Hepatocyte (in vitro differentiated cells): ENCODE data around the gene S100A5. TPM values are rescaled to one million over a fixed set of nuclear protein-coding genes. Genes with fewer than 3 reads are reported as not detected.
"Not testable (repeated sequence)": the region's sequence is repeated elsewhere in the genome, so short reads cannot be mapped to it uniquely, and the experiment has no call there.

ENCODE experiments used
- DNase-seq: peaks from one replicate; pipeline ENCODE4 v3.0.0-alpha.2; 2016; ENCODE audit warnings: low spot score
- H2AFZ ChIP-seq: fragments of 200-600 bp; sonication (generic); 2 replicates; pipeline ENCODE4 v1.6.0; 2016; ENCODE audit warnings: antibody characterized with exemption, mild to moderate bottlenecking
- H3K27ac ChIP-seq: fragments of 200-600 bp; sonication (generic); 2 replicates; pipeline ENCODE4 v1.5.1; 2016; ENCODE audit warnings: mild to moderate bottlenecking
- H3K27me3 ChIP-seq: fragments of 200-600 bp; sonication (generic); 2 replicates; pipeline ENCODE4 v1.6.1; 2016
- H3K36me3 ChIP-seq: fragments of 200-600 bp; sonication (generic); replicated peaks from 2 replicates; pipeline ENCODE4 v1.5.1; 2016; ENCODE audit warnings: low read depth; ENCODE audit not compliant: insufficient read depth
- H3K4me1 ChIP-seq: fragments of 200-600 bp; sonication (generic); 2 replicates; pipeline ENCODE4 v1.5.1; 2016; ENCODE audit warnings: mild to moderate bottlenecking, moderate library complexity; ENCODE audit not compliant: insufficient read depth
- H3K4me2 ChIP-seq: fragments of 200-600 bp; sonication (generic); 2 replicates; pipeline ENCODE4 v1.6.0; 2016
- H3K4me3 ChIP-seq: fragments of 200-600 bp; sonication (generic); 2 replicates; pipeline ENCODE4 v1.5.1; 2016; ENCODE audit warnings: mild to moderate bottlenecking
- H3K79me2 ChIP-seq: fragments of 200-600 bp; sonication (generic); 2 replicates; pipeline ENCODE4 v1.6.0; 2017; ENCODE audit warnings: mild to moderate bottlenecking
- H3K9me2 ChIP-seq: fragments of 200-600 bp; sonication (generic); replicated peaks from 2 replicates; pipeline ENCODE4 v1.6.0; 2017; ENCODE audit warnings: mild to moderate bottlenecking; ENCODE audit not compliant: insufficient read depth
- H3K9me3 ChIP-seq: fragments of 200-600 bp; sonication (generic); 2 replicates; pipeline ENCODE4 v1.5.1; 2016; ENCODE audit warnings: low read depth, mild to moderate bottlenecking
- H4K20me1 ChIP-seq: fragments of 200-600 bp; sonication (generic); 2 replicates; pipeline ENCODE4 v1.6.0; 2016; ENCODE audit warnings: mild to moderate bottlenecking; ENCODE audit not compliant: insufficient read depth, poor library complexity, severe bottlenecking
- CTCF ChIP-seq: fragments of 200-600 bp; sonication (generic); IDR thresholded peaks from 2 replicates; pipeline ENCODE4 v1.5.1; 2016; ENCODE audit warnings: antibody characterized with exemption, mild to moderate bottlenecking; ENCODE audit not compliant: poor library complexity
- EZH2 ChIP-seq: fragments of 200-600 bp; sonication (generic); IDR thresholded peaks from 2 replicates; pipeline ENCODE4 v1.6.1; 2016; ENCODE audit warnings: antibody characterized with exemption, mild to moderate bottlenecking, borderline replicate concordance
- EZH2phosphoT487 ChIP-seq: fragments of 200-600 bp; sonication (generic); IDR thresholded peaks from one replicate; pipeline ENCODE4 v1.6.1; 2018; ENCODE audit warnings: antibody characterized with exemption, mild to moderate bottlenecking, low read depth, moderate library complexity; ENCODE audit not compliant: unreplicated experiment, severe bottlenecking
- WGBS: methylation state at CpG from one replicate; pipeline ENCODE4 v1.1.6; 2016; ENCODE audit warnings: low lambda C conversion rate; ENCODE audit errors: missing lambda C conversion rate; 5-methylcytosine and 5-hydroxymethylcytosine counted together
- polyA plus RNA-seq: library from polyadenylated mRNA; unstranded; fragments of >200 nt; fragmentation: Nextera tagmentation; extraction: Ambion mirVana; gene quantifications from 2 replicates; pipeline ENCODE4 v1.2.1, GENCODE V29; 2016
- total RNA-seq: library from RNA; depleted of rRNA; stranded (reverse); fragments of >200 nt; gene quantifications from 2 replicates; pipeline ENCODE4 v1.2.3, GENCODE V29; 2014

The S100A5 gene
- total and polyA plus RNA-seq, 2 experiments from 2014 or later = 0.54 TPM; not detected in 1

- WGBS = 80% methylated on average over 3 of the region's 3 CpGs
- Histone ChIP-seq H3K27me3 (no peaks in the 10 kb centered on the region), H4K20me1 (no peaks in the 10 kb centered on the region), H3K4me1 (no peaks in the 10 kb centered on the region), H2AFZ (no peak overlapping the region), H3K79me2 (no peaks in the 10 kb centered on the region), H3K9me3 (no peaks in the 10 kb centered on the region), H3K27ac (no peak overlapping the region), H3K4me3 (no peak overlapping the region), H3K36me3 (no peaks in the 10 kb centered on the region), H3K9me2 (no peaks in the 10 kb centered on the region), H3K4me2 (no peak overlapping the region)
- no peak for DNase-seq
- TF ChIP-seq EZH2 = no peak
- no peak for TF ChIP-seq EZH2phosphoT487
- TF ChIP-seq CTCF = no peak
Observed at GRCh38 chr1:153578936-153579335, 38.2 kb upstream of the S100A5 start.

- no peak overlapping the region for H3K27ac ChIP-seq
- no peak overlapping the region for H3K4me2 ChIP-seq
- no peak overlapping the region for H3K4me3 ChIP-seq
- H2AFZ ChIP-seq = no peak overlapping the region
- no peak for DNase-seq
- H4K20me1 ChIP-seq = no peaks in the 10 kb centered on the region
- no peaks in the 10 kb centered on the region for H3K9me3 ChIP-seq
- no peaks in the 10 kb centered on the region for H3K27me3 ChIP-seq
- no peaks in the 10 kb centered on the region for H3K79me2 ChIP-seq
- no peaks in the 10 kb centered on the region for H3K9me2 ChIP-seq
- TF ChIP-seq EZH2phosphoT487 = no peak
- TF ChIP-seq EZH2 = no peak
- H3K36me3 ChIP-seq = no peaks in the 10 kb centered on the region
- no peaks in the 10 kb centered on the region for H3K4me1 ChIP-seq
Observed at GRCh38 chr1:153578490-153578889, 37.8 kb upstream of the S100A5 start.

- no peaks in the 10 kb centered on the region for H3K4me1 ChIP-seq
- DNase-seq = no peak
- H2AFZ ChIP-seq = no peak overlapping the region
- TF ChIP-seq CTCF = no peak
- no peak for TF ChIP-seq EZH2phosphoT487
- no peak for TF ChIP-seq EZH2
- H3K27me3 ChIP-seq = no peaks in the 10 kb centered on the region
- H3K79me2 ChIP-seq = no peaks in the 10 kb centered on the region
- no peaks in the 10 kb centered on the region for H4K20me1 ChIP-seq
- H3K4me3 ChIP-seq = no peak overlapping the region
- no peaks in the 10 kb centered on the region for H3K9me2 ChIP-seq
- H3K4me2 ChIP-seq = no peak overlapping the region
- 73% methylated on average over 9 of the region's 9 CpGs for WGBS
- no peaks in the 10 kb centered on the region for H3K36me3 ChIP-seq
- H3K27ac ChIP-seq = no peak overlapping the region
- H3K9me3 ChIP-seq = no peaks in the 10 kb centered on the region
Observed at GRCh38 chr1:153577624-153578051, 36.9 kb upstream of the S100A5 start.

- H3K36me3 ChIP-seq = no peaks in the 10 kb centered on the region
- no peak overlapping the region for H3K4me3 ChIP-seq
- no peak for DNase-seq
- no peaks in the 10 kb centered on the region for H3K4me1 ChIP-seq
- H3K4me2 ChIP-seq = no peak overlapping the region
- H3K79me2 ChIP-seq = no peaks in the 10 kb centered on the region
- H3K9me3 ChIP-seq = no peaks in the 10 kb centered on the region
- no peaks in the 10 kb centered on the region for H3K27me3 ChIP-seq
- H3K9me2 ChIP-seq = no peaks in the 10 kb centered on the region
- no peak for TF ChIP-seq EZH2
- TF ChIP-seq CTCF = no peak
- TF ChIP-seq EZH2phosphoT487 = no peak
- H4K20me1 ChIP-seq = no peaks in the 10 kb centered on the region
- H3K27ac ChIP-seq = no peak overlapping the region
- 76% methylated on average over 4 of the region's 4 CpGs for WGBS
- no peak overlapping the region for H2AFZ ChIP-seq
Observed at GRCh38 chr1:153577138-153577537, 36.4 kb upstream of the S100A5 start.

GRCh38 chr1:153575497-153575896 lies 34.8 kb upstream of the S100A5 start:
- whole genome bisulfite sequencing = 67% methylated on average over 10 of the region's 10 CpGs
- not testable (repeated sequence) for H3K4me3 ChIP-seq, H3K4me1 ChIP-seq, H3K27me3 ChIP-seq, H4K20me1 ChIP-seq, H3K9me3 ChIP-seq, H3K27ac ChIP-seq, H2AFZ ChIP-seq, DNase-seq, H3K79me2 ChIP-seq, H3K36me3 ChIP-seq, H3K4me2 ChIP-seq, H3K9me2 ChIP-seq

GRCh38 chr1:153575081-153575491 lies 34.4 kb upstream of the S100A5 start:
- not testable (repeated sequence) for H3K9me2 ChIP-seq, H4K20me1 ChIP-seq, H3K4me2 ChIP-seq, H3K36me3 ChIP-seq, H3K79me2 ChIP-seq, H3K4me3 ChIP-seq, DNase-seq, H3K27me3 ChIP-seq, H3K4me1 ChIP-seq, H2AFZ ChIP-seq, H3K27ac ChIP-seq, H3K9me3 ChIP-seq
- 95% methylated on average over 8 of the region's 35 CpGs for WGBS
